Caco-2 (cell line): ENCODE data around the gene FAM13B. TPM values are rescaled to one million over a fixed set of nuclear protein-coding genes. Genes with fewer than 3 reads are reported as not detected.

ENCODE experiments used
- BruUV-seq: library from RNA; stranded (reverse); fragments of 400-500 nt; replicated peaks from 2 replicates; lab custom pipeline; 2021; lab: Mats Ljungman, UMichigan
- CTCF ChIA-PET: fragments of 300-600 bp; sonication (Branson Sonifier 250); formaldehyde crosslinking; loops from one replicate; lab custom pipeline; 2022; ENCODE audit warnings: antibody characterized with exemption; lab: Charles Lee
- POLR2A ChIA-PET: fragments of 300-600 bp; sonication (Branson Sonifier 250); formaldehyde crosslinking; loops from one replicate; lab custom pipeline; 2022; ENCODE audit warnings: antibody characterized with exemption; lab: Charles Lee
- DNase-seq, 2 experiments: peaks; one replicate each; pipeline versions ENCODE4 v3.0.0 to v3.0.0-alpha.2; 2020 to 2022
- H3K27me3 ChIP-seq: replicated peaks from 2 replicates; pipeline ENCODE4 v1.6.0; 2011; ENCODE audit warnings: low read length; ENCODE audit not compliant: control insufficient read depth, insufficient read depth
- H3K36me3 ChIP-seq: 2 replicates; pipeline ENCODE4 v1.5.1; 2011; ENCODE audit warnings: low read length; ENCODE audit not compliant: control insufficient read depth, insufficient read depth
- H3K4me1 ChIP-seq: fragments of 250-450 bp; sonication (Bioruptor Pico); 2 replicates; pipeline ENCODE4 v1.5.1; 2020; ENCODE audit warnings: mild to moderate bottlenecking
- H3K4me3 ChIP-seq: 2 replicates; pipeline ENCODE4 v1.5.1; 2011; ENCODE audit warnings: low read depth, mild to moderate bottlenecking, control low read depth, low read length
- H3K9me3 ChIP-seq: fragments of 250-450 bp; sonication (Bioruptor Pico); 2 replicates; pipeline ENCODE4 v1.5.1; 2020; ENCODE audit warnings: mild to moderate bottlenecking, moderate library complexity
- H3K27ac Mint-ChIP-seq: one replicate; pipeline ENCODE4 v1.8.0; 2022; ENCODE audit warnings: mixed read lengths; ENCODE audit not compliant: unreplicated experiment
- H3K27me3 Mint-ChIP-seq: one replicate; pipeline ENCODE4 v1.8.0; 2022; ENCODE audit warnings: mixed read lengths; ENCODE audit not compliant: insufficient read depth, unreplicated experiment
- H3K36me3 Mint-ChIP-seq: one replicate; pipeline ENCODE4 v1.8.0; 2022; ENCODE audit warnings: mild to moderate bottlenecking, mixed read lengths; ENCODE audit not compliant: insufficient read depth, unreplicated experiment
- H3K4me1 Mint-ChIP-seq: one replicate; pipeline ENCODE4 v1.8.0; 2022; ENCODE audit warnings: low read depth, mixed read lengths; ENCODE audit not compliant: unreplicated experiment
- H3K4me3 Mint-ChIP-seq: one replicate; pipeline ENCODE4 v1.8.0; 2022; ENCODE audit warnings: mild to moderate bottlenecking, moderate library complexity, mixed read lengths; ENCODE audit not compliant: unreplicated experiment
- H3K9me3 Mint-ChIP-seq: one replicate; pipeline ENCODE4 v1.8.0; 2022; ENCODE audit warnings: mixed read lengths; ENCODE audit not compliant: unreplicated experiment
- CTCF ChIP-seq, 2 experiments: fragments of 200-600 bp in 1 of 2; IDR thresholded peaks; 1 replicate in 1 of 2; 2 replicates in 1 of 2; pipeline versions ENCODE4 v1.5.1 to v1.8.0; 2011 to 2022; ENCODE audit warnings: antibody characterized with exemption in 1 of 2, control low read depth in 1 of 2, inconsistent platforms in 1 of 2, low read depth in 1 of 2, low read length in 1 of 2, mild to moderate bottlenecking in 1 of 2, moderate library complexity in 1 of 2; ENCODE audit not compliant: insufficient read depth in 1 of 2, severe bottlenecking in 1 of 2, unreplicated experiment in 1 of 2
- intact Hi-C: fragments of 100-400 bp; cut with micrococcal nuclease; formaldehyde crosslinking; loops from one replicate; pipeline ENCODE4 v1.10.0; 2022; ENCODE audit not compliant: unreplicated experiment
- total RNA-seq: library from RNA; stranded (reverse); gene quantifications from 2 replicates; pipeline ENCODE4 v1.2.3, GENCODE V29; 2022

FAM13B gene
- total RNA-seq, 1 experiment from 2014 or later = 55.8 TPM

- H3K27me3 ChIP-seq = no peaks in the 10 kb centered on the region
- Mint-ChIP-seq H3K27ac (no peak overlapping the region), H3K27me3 (no peaks in the 10 kb centered on the region), H3K4me3 (no peak overlapping the region), H3K9me3 (no peaks in the 10 kb centered on the region), H3K4me1 (peaks cover 40% of the 10 kb centered on the region), H3K36me3 (peaks cover 6% of the 10 kb centered on the region)
- H3K36me3 ChIP-seq = no peaks in the 10 kb centered on the region
- H3K4me3 ChIP-seq = no peak overlapping the region
- DNase-seq = no peak
- peaks cover 34% of the 10 kb centered on the region for H3K4me1 ChIP-seq
- no TSS peak for BruUV-seq
- intact Hi-C loops = no loop called here
- no peak for TF ChIP-seq CTCF (IDR thresholded peaks at IDR 0.05; ENCODE audit: insufficient read depth in 1 of 2, low read depth in 1 of 2, low read length in 1 of 2, severe bottlenecking in 1 of 2, unreplicated experiment in 1 of 2)
- POLR2A ChIA-PET = no interaction called here
- CTCF ChIA-PET = no interaction called here
- no peaks in the 10 kb centered on the region for H3K9me3 ChIP-seq
Observed at GRCh38 chr5:138025285-138025684, 7.6 kb downstream of the FAM13B start.

- H3K9me3 Mint-ChIP-seq = no peaks in the 10 kb centered on the region
- H3K4me1 Mint-ChIP-seq = peaks cover 36% of the 10 kb centered on the region
- H3K4me3 Mint-ChIP-seq = no peak overlapping the region
- H3K27ac Mint-ChIP-seq = peak overlapping the region; percentile 79
- H3K4me3 ChIP-seq = no peak overlapping the region
- ChIA-PET CTCF (interaction anchor here (0.7 kb wide), 1 partner anchor 41 kb away, joined by 3 read pairs; no protein-coding TSS in a partner anchor), POLR2A (no interaction called here)
- DNase-seq = no peak
- H3K9me3 ChIP-seq = no peaks in the 10 kb centered on the region
- H3K36me3 ChIP-seq = no peaks in the 10 kb centered on the region
- no TSS peak for BruUV-seq
- TF ChIP-seq CTCF (IDR thresholded peaks at IDR 0.05; ENCODE audit: insufficient read depth in 1 of 2, low read depth in 1 of 2, low read length in 1 of 2, severe bottlenecking in 1 of 2, unreplicated experiment in 1 of 2) = no peak
- H3K27me3 Mint-ChIP-seq = no peaks in the 10 kb centered on the region
- H3K4me1 ChIP-seq = peaks cover 42% of the 10 kb centered on the region
- H3K36me3 Mint-ChIP-seq = peaks cover 17% of the 10 kb centered on the region
- intact Hi-C loops = no loop called here
- no peaks in the 10 kb centered on the region for H3K27me3 ChIP-seq
Observed at GRCh38 chr5:138024117-138024516, 8.8 kb downstream of the FAM13B start.

GRCh38 chr5:138022912-138023311, 10.0 kb downstream of the FAM13B start:
- H3K4me1 Mint-ChIP-seq = peaks cover 48% of the 10 kb centered on the region
- Histone ChIP-seq H3K4me3 (no peak overlapping the region), H3K36me3 (peaks cover 1% of the 10 kb centered on the region; the same call in 1 of the 2 replicates), H3K9me3 (no peaks in the 10 kb centered on the region), H3K27me3 (no peaks in the 10 kb centered on the region), H3K4me1 (peaks cover 54% of the 10 kb centered on the region)
- peak; percentile 36 to 61 for DNase-seq
- BruUV-seq = no TSS peak
- ChIA-PET CTCF (no interaction called here), POLR2A (no interaction called here)
- H3K27me3 Mint-ChIP-seq = no peaks in the 10 kb centered on the region
- peak overlapping the region; percentile 33 for H3K4me3 Mint-ChIP-seq
- H3K9me3 Mint-ChIP-seq = no peaks in the 10 kb centered on the region
- peaks cover 29% of the 10 kb centered on the region for H3K36me3 Mint-ChIP-seq
- intact Hi-C loops = no loop called here
- H3K27ac Mint-ChIP-seq = peak overlapping the region; percentile 79
- no peak for TF ChIP-seq CTCF (IDR thresholded peaks at IDR 0.05; ENCODE audit: insufficient read depth in 1 of 2, low read depth in 1 of 2, low read length in 1 of 2, severe bottlenecking in 1 of 2, unreplicated experiment in 1 of 2)
